ENCODE measurements around the gene ANKRD44. TPM values are rescaled to one million over a fixed set of nuclear protein-coding genes. Genes with fewer than 3 reads are reported as not detected.

ANKRD44 gene
- total RNA-seq, 1 experiment from 2014 or later: 7.1 TPM

GRCh38 chr2:197181491-197181890, 129.1 kb downstream of the ANKRD44 start:
- Mint-ChIP-seq H3K27ac (ENCODE audit: unreplicated experiment) (no peak overlapping the region), H3K36me3 (ENCODE audit: insufficient read depth, unreplicated experiment) (no peaks in the 10 kb centered on the region), H3K4me3 (ENCODE audit: low read depth, unreplicated experiment) (no peak overlapping the region), H3K27me3 (ENCODE audit: unreplicated experiment) (no peaks in the 10 kb centered on the region), H3K4me1 (ENCODE audit: low read depth, unreplicated experiment) (no peaks in the 10 kb centered on the region), H3K9me3 (ENCODE audit: low read depth, unreplicated experiment) (no peaks in the 10 kb centered on the region)
- CTCF ChIA-PET: no interaction called here
- DNase-seq: no peak
- TF ChIP-seq CTCF (IDR thresholded peaks at IDR 0.05; ENCODE audit: unreplicated experiment): no peak
- intact Hi-C loops (cut with micrococcal nuclease; ENCODE audit: unreplicated experiment): no loop called here
- no TSS peak for BruUV-seq (replicated peaks)

GRCh38 chr2:197179744-197180498, 130.7 kb downstream of the ANKRD44 start:
- CTCF ChIA-PET: interaction anchor here (0.6 kb wide), 1 partner anchor 29 kb away, joined by 4 read pairs; no protein-coding TSS in a partner anchor
- H3K27me3 Mint-ChIP-seq (ENCODE audit: unreplicated experiment): no peaks in the 10 kb centered on the region
- TF ChIP-seq CTCF (IDR thresholded peaks at IDR 0.05; ENCODE audit: unreplicated experiment): no peak
- no peak overlapping the region for H3K27ac Mint-ChIP-seq (ENCODE audit: unreplicated experiment)
- intact Hi-C loops (cut with micrococcal nuclease; ENCODE audit: unreplicated experiment): no loop called here
- no peaks in the 10 kb centered on the region for H3K4me1 Mint-ChIP-seq (ENCODE audit: low read depth, unreplicated experiment)
- no TSS peak for BruUV-seq (replicated peaks)
- no peak overlapping the region for H3K4me3 Mint-ChIP-seq (ENCODE audit: low read depth, unreplicated experiment)
- DNase-seq: no peak
- H3K36me3 Mint-ChIP-seq (ENCODE audit: insufficient read depth, unreplicated experiment): no peaks in the 10 kb centered on the region
- H3K9me3 Mint-ChIP-seq (ENCODE audit: low read depth, unreplicated experiment): no peaks in the 10 kb centered on the region

- intact Hi-C loops (cut with micrococcal nuclease; ENCODE audit: unreplicated experiment): no loop called here
- no peak for DNase-seq
- no peaks in the 10 kb centered on the region for H3K9me3 Mint-ChIP-seq (ENCODE audit: low read depth, unreplicated experiment)
- no TSS peak for BruUV-seq (replicated peaks)
- no peaks in the 10 kb centered on the region for H3K4me1 Mint-ChIP-seq (ENCODE audit: low read depth, unreplicated experiment)
- H3K27me3 Mint-ChIP-seq (ENCODE audit: unreplicated experiment): no peaks in the 10 kb centered on the region
- TF ChIP-seq CTCF (IDR thresholded peaks at IDR 0.05; ENCODE audit: unreplicated experiment): no peak
- no peaks in the 10 kb centered on the region for H3K36me3 Mint-ChIP-seq (ENCODE audit: insufficient read depth, unreplicated experiment)
- H3K27ac Mint-ChIP-seq (ENCODE audit: unreplicated experiment): no peak overlapping the region
- H3K4me3 Mint-ChIP-seq (ENCODE audit: low read depth, unreplicated experiment): no peak overlapping the region
- CTCF ChIA-PET: no interaction called here
Observed at GRCh38 chr2:197176522-197176921, 134.1 kb downstream of the ANKRD44 start.

GRCh38 chr2:197174539-197175094, 136.0 kb downstream of the ANKRD44 start:
- no TSS peak for BruUV-seq (replicated peaks)
- no peak overlapping the region for H3K4me3 Mint-ChIP-seq (ENCODE audit: low read depth, unreplicated experiment)
- H3K36me3 Mint-ChIP-seq (ENCODE audit: insufficient read depth, unreplicated experiment): no peaks in the 10 kb centered on the region
- no peak for DNase-seq
- H3K27ac Mint-ChIP-seq (ENCODE audit: unreplicated experiment): no peak overlapping the region
- TF ChIP-seq CTCF (IDR thresholded peaks at IDR 0.05; ENCODE audit: unreplicated experiment): no peak
- H3K4me1 Mint-ChIP-seq (ENCODE audit: low read depth, unreplicated experiment): peaks cover 10% of the 10 kb centered on the region
- no peaks in the 10 kb centered on the region for H3K9me3 Mint-ChIP-seq (ENCODE audit: low read depth, unreplicated experiment)
- CTCF ChIA-PET: no interaction called here
- H3K27me3 Mint-ChIP-seq (ENCODE audit: unreplicated experiment): no peaks in the 10 kb centered on the region
- intact Hi-C loops (cut with micrococcal nuclease; ENCODE audit: unreplicated experiment): no loop called here

Data from Calu3 (cell line).